Psoas muscle (tissue), 8 donors: ENCODE results near the gene GGT1. TPM values are rescaled to one million over a fixed set of nuclear protein-coding genes. Genes with fewer than 3 reads are reported as not detected.
"Not testable (repeated sequence)": the region's sequence is repeated elsewhere in the genome, so short reads cannot be mapped to it uniquely, and the experiment has no call there.

ENCODE experiments used
- ATAC-seq, 4 donors: fragments of 200-7000 bp; cut with Tn5 transposase; one replicate each; pipeline ENCODE4 v1.9.1; 2020; ENCODE audit warnings: moderate library complexity in 3 of 4, mild to moderate bottlenecking in 2 of 4
- DNase-seq, 2 donors: peaks; one replicate each; pipeline ENCODE4 v3.0.0-alpha.2; 2020
- H3K27ac ChIP-seq: fragments of 200-600 bp; one replicate; pipeline ENCODE4 v1.8.0; 2022
- H3K27me3 ChIP-seq, 3 donors: fragments of 200-600 bp in 1 of 3; one replicate each; pipeline versions ENCODE4 v1.6.1 to v1.8.0; 2013 to 2022; ENCODE audit warnings: low read length in 2 of 3, mild to moderate bottlenecking in 2 of 3, moderate library complexity in 1 of 3; ENCODE audit not compliant: insufficient read depth in 3 of 3
- H3K36me3 ChIP-seq, 2 donors: fragments of 200-600 bp in 1 of 2; one replicate each; pipeline versions ENCODE4 v1.6.1 to v1.8.0; 2013 to 2022; ENCODE audit warnings: low read depth in 1 of 2, mild to moderate bottlenecking in 1 of 2, moderate library complexity in 1 of 2; ENCODE audit not compliant: insufficient read depth in 1 of 2
- H3K4me1 ChIP-seq: fragments of 200-600 bp; one replicate; pipeline ENCODE4 v1.8.0; 2022
- H3K4me3 ChIP-seq: fragments of 200-600 bp; one replicate; pipeline ENCODE4 v1.8.0; 2022; ENCODE audit warnings: mild to moderate bottlenecking
- H3K9me3 ChIP-seq: fragments of 200-600 bp; one replicate; pipeline ENCODE4 v1.8.0; 2022
- WGBS, 3 donors: extraction: QIAGEN DNeasy Blood & Tissue Kit; methylation state at CpG; one replicate each; pipeline versions ENCODE4 v1.1.6 to v1.1.7; 2013; 5-methylcytosine and 5-hydroxymethylcytosine counted together
- intact Hi-C, 2 donors: fragments of 100-400 bp; cut with DNase I; formaldehyde crosslinking; loops; one replicate each; pipeline versions ENCODE4 v1.11.0 to v1.14.2; 2022
- long read RNA-seq, 2 donors: library from polyadenylated mRNA; unstranded; transcript quantifications; one replicate each; pipeline ENCODE4 v2.0.0, GENCODE V29; 2021
- polyA plus RNA-seq, 3 donors: library from polyadenylated mRNA; stranded (reverse); fragments of 200-250 nt; gene quantifications; one replicate each; pipeline ENCODE4 v1.2.3, GENCODE V29; 2013
- total RNA-seq, 4 donors: library from RNA; stranded (reverse); fragmentation: NEBNext Ultra II Directional in 2 of 4; extraction: Animal tissue kit (Norgen Biotek cat#: 25700) in 2 of 4; gene quantifications; one replicate each; pipeline versions ENCODE4 v1.2.1 to v1.2.4, GENCODE V29; 2021 to 2023
- TF ChIP-seq, protein P1 (sequence below): fragments of 200-600 bp; IDR thresholded peaks from one replicate; pipeline ENCODE4 v1.8.0; 2022; ENCODE audit warnings: antibody characterized with exemption
- donor health status: healthy with polysubstance abuse.
- donor health status: DM: no; HTN: no; CAD: no; lungs with moderate emphysema.
- donor health status: Bipolar disorder and iron deficiency.
- donor health status: healthy.
- donor health status: DM: yes; HTN: yes; CAD: no.
- donor health status: DM: no; HTN: no; CAD: no.
- donor health status: DM: no; HTN: no; CAD: no.
- donor health status: DM: yes; HTN: yes; CAD: no.

GGT1 gene
- 1 to 10 TPM in 2 of 4 donors, under 1 TPM in 2; 0.71 to 2.6 (median 1.7) TPM for total RNA-seq
- 1 to 10 TPM in 1 of 3 donors, under 1 TPM in 2; 0.52 to 1.3 (median 0.97) TPM for polyA plus RNA-seq
- long read RNA-seq, donor 1: 0 reads
- long read RNA-seq, donor 2, partial matches to known transcripts: 0 of 3 reads
- long read RNA-seq, donor 2, other reads (novel, unspliced or antisense): 3 of 3 reads

DNA sequence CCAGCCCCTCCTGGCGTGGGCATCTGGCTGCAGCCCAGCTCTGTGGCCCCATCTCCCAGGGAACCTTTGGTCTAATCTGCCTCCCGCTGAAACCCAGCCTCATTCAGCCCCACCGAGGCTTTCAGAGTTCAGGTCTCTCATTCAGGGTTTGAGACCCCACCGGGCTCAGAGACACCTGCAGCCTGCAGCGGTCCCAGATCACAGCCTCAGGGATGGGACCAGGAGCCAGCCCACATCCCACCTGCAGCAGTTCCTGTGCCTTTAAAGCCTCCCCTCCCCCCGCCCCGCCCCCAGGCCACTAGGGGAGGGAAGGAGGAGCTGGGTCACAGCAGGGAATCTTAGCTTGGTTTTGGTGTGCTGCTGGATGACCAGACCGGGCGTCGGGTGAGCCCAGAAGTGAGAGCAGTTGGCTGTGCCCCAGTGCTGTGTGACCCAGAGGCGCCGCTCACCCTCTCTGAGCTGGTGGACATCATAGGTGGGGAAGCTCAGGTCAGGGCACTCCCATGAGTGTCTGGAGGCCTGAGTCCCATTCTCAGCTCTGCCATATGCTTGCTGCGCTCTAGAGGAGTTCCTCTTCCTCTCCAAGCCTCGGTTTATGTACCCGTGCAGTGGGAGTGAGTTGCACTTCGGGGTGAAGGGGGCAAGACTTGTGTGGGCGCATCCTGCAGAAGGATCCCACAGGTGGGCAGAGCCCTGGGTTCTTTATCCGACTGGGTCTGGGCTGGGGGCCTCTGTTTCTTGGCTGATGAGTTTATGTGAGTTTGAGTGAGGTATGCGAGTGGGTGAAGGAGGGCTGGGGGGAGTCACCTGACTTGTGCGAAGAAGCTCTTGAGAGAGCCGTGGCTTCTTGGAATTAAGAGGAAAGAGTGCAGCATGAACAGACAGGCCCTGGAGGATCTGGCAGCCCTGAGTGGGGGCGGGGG is at the start of gene GGT1:
Gene GGT1 (plus strand): TSS at position 347 of the 923 bp plus-strand sequence. CDS start 7,889 bp downstream, outside the sequence.
- ATAC-seq, H3K27ac ChIP-seq, H3K27me3 ChIP-seq, DNase-seq, H3K9me3 ChIP-seq, H3K4me3 ChIP-seq, intact Hi-C loops, H3K4me1 ChIP-seq, H3K36me3 ChIP-seq: not testable (repeated sequence)
- WGBS, 3 donors: 66 to 76% (median 69%) methylated on average over 16 to 22 of the region's 22 CpGs

DNA sequence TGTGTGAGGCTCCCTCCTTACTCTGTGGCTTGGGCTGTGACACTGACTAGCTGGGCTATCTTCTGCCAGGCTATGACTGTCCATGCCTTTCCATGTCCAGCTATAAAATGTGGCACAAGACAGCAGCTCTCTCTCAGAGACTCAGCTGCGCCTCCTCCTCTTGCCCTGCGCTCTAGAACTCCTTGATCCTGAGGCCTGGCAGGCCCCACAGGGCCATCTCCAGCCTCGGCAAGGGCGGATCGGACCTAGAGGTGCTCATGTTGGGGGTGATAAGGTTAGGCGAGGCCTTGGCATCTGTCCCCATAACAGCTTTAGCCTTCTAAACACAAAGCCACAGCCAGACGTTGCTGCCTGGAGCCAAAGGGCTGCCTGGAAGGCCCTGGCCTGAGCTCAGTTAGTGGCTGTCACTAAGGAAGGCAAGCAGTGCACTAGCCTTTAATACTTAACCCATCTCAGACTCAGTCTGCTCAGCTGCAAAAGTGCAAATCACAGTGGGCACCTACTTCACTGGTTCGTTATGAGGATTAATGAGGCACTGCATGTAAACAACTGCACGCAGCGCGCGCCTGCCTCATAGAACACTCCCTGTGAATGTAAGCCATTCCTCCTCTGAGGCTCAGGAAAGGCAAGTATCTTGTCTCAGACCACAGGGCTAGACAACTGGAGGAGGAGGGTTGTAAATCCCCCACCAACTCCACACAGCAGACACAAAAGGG is 49.2 kb upstream of the GGT1 start:
- peaks cover 53% of the 10 kb centered on the region for H3K4me1 ChIP-seq
- ATAC-seq (peak in 3 of 4 donors; percentile 11 to 36 (median 22)), DNase-seq (peak; percentile 35 to 78)
- TF ChIP-seq, protein P1, sequence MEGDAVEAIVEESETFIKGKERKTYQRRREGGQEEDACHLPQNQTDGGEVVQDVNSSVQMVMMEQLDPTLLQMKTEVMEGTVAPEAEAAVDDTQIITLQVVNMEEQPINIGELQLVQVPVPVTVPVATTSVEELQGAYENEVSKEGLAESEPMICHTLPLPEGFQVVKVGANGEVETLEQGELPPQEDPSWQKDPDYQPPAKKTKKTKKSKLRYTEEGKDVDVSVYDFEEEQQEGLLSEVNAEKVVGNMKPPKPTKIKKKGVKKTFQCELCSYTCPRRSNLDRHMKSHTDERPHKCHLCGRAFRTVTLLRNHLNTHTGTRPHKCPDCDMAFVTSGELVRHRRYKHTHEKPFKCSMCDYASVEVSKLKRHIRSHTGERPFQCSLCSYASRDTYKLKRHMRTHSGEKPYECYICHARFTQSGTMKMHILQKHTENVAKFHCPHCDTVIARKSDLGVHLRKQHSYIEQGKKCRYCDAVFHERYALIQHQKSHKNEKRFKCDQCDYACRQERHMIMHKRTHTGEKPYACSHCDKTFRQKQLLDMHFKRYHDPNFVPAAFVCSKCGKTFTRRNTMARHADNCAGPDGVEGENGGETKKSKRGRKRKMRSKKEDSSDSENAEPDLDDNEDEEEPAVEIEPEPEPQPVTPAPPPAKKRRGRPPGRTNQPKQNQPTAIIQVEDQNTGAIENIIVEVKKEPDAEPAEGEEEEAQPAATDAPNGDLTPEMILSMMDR: no peak
- H3K27ac ChIP-seq: peak overlapping the region; percentile 95
- H3K9me3 ChIP-seq: no peaks in the 10 kb centered on the region
- no peaks in the 10 kb centered on the region for H3K27me3 ChIP-seq
- WGBS, 3 donors: 15 to 30% (median 17%) methylated on average over 12 of the region's 12 CpGs
- intact Hi-C loops: loop anchor here in 1 of 2 donors (10.0 kb wide), 1 partner anchor 639 kb away; no protein-coding TSS in a partner anchor
- H3K36me3 ChIP-seq: peaks cover 6 to 34% of the 10 kb centered on the region in 2 donors
- peak overlapping the region; percentile 87 for H3K4me3 ChIP-seq

DNA sequence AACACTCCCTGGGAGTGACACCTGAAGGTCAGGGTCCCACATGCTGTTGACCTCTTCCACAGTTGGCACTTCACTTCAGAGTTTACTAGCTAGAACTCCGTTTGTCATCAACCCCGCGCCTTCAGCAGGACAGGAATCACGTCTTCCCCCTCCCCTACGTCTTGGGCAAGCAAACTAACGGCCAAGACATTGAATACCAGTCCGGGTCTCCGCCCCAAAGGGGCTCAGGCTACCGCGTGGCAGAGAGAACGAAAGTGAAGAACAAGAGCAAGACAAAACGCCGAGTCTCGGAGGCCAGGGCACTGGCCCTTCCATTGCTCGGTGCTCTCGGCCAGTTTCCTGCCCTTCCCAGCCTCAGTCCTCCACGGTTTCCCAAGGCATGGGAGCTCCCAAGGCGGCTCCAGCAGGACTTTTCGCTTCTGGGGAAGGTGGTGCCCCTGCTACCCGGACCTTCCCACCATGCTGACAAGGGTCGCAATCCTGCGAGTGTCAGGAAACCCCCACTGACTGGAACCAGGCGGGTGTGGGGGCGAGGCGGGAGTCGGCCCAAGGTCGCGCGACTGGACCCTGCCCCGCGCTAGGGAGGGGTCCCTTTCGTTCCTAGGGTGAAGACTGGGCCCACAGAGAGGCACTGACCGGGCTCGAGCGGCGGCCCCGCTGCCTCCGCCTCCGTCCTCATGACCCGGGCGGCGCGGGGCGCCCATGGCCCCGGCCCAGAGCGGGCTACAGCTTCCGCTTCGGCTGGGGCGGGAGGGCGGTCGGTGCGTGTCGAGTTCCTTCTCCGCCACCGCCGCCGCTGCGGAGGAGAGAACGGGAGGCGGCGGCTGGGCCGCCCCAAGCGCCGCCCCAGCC is 48.5 kb upstream of the GGT1 start, which contains the start of gene GUCD1:
Gene GUCD1 (minus strand): TSS at position 826 of the 852 bp plus-strand sequence. CDS start 147 bp downstream, at position 679.
- Histone ChIP-seq H3K27me3 (no peaks in the 10 kb centered on the region), H3K4me3 (peak within 1 kb of the TSS; percentile 87), H3K4me1 (peaks cover 59% of the 10 kb centered on the region), H3K9me3 (no peaks in the 10 kb centered on the region), H3K27ac (peak within 1 kb of the TSS; percentile 95), H3K36me3 (peaks cover 6 to 34% of the 10 kb centered on the region in 2 donors)
- 0% methylated on average over 37 to 64 of the region's 64 CpGs for WGBS, 3 donors
- intact Hi-C loops: loop anchor here in 1 of 2 donors (10.0 kb wide), 1 partner anchor 640 kb away; no protein-coding TSS in a partner anchor
- DNase-seq (peak; percentile 41 to 65), ATAC-seq (peak in 3 of 4 donors; percentile 2 to 8 (median 3))
- TF ChIP-seq, protein P1: no peak

DNA sequence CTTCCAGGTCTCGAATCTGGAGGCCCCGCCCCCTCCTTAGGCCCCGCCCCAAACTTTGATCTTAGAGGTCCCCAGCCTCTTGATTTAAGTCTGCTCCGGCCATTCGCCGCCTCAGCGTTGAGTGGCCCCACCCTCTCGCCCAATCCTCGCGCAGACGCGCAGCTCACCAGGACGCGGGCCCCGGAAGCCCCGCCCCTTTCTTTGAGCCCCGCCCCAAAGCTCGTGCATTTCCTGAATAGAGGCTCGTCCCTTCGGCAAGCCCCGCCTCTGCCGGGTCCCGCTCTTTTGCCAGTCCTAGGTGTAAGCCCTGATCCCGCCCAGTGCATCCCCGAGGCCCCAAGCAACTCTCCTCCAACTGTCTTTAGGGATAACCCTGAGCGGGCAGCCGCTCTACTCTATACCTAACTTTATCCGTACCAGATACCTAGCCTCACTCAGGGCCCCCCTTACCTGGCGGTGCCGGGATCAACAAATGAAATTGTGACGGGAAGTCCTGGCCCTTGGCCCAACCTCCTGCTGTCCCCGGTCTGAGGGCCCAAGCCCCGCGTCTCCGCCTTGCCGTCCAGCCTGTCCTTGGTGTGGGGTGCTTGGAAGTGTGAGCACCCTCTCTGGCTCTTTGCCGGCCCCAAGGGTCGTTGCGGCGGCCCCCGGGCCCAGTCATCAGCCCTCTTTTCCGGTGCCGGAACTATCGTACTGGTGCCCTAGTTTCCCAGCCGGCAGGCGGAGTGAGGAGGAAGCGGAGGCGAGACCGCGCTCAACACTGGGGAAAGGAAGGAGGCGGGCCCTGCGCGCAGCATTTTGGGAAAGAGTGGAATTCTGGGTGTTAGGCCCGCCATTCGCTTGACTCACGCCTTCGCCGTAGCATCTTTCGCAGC is 47.6 kb upstream of the GGT1 start, which contains the start of gene SNRPD3:
Gene SNRPD3 (plus strand): TSS at position 835 of the 875 bp plus-strand sequence. CDS start 1,676 bp downstream, outside the sequence.
- 0 to 1% (median 0%) methylated on average over 51 to 59 of the region's 59 CpGs for WGBS, 3 donors
- H3K4me3 ChIP-seq: peak within 1 kb of the TSS; percentile 87
- peaks cover 58% of the 10 kb centered on the region for H3K4me1 ChIP-seq
- peaks cover 6 to 32% of the 10 kb centered on the region in 2 donors for H3K36me3 ChIP-seq
- no peaks in the 10 kb centered on the region for H3K27me3 ChIP-seq
- TF ChIP-seq, protein P1: peak; percentile 16
- ATAC-seq (peak; percentile 88 to 92 (median 90)), DNase-seq (peak; percentile 100)
- no peaks in the 10 kb centered on the region for H3K9me3 ChIP-seq
- peak within 1 kb of the TSS; percentile 95 for H3K27ac ChIP-seq
- intact Hi-C loops: loop anchor here in 1 of 2 donors (10.0 kb wide), 1 partner anchor 641 kb away; no protein-coding TSS in a partner anchor
